Upper lobe of right lung (tissue), 1 donor: ENCODE data around the gene VRK1. TPM values are rescaled to one million over a fixed set of nuclear protein-coding genes. Genes with fewer than 3 reads are reported as not detected.
"Not testable (repeated sequence)": the region's sequence is repeated elsewhere in the genome, so short reads cannot be mapped to it uniquely, and the experiment has no call there.

ENCODE experiments used
- ATAC-seq: fragments of 200-7000 bp; cut with Tn5 transposase; one replicate; pipeline ENCODE4 v1.9.1; 2020; ENCODE audit warnings: mild to moderate bottlenecking, moderate library complexity
- DNase-seq: peaks from one replicate; pipeline ENCODE4 v3.0.0-alpha.2; 2020
- H3K27ac ChIP-seq: fragments of 200-600 bp; one replicate; pipeline ENCODE4 v1.8.0; 2022
- H3K27me3 ChIP-seq: fragments of 200-600 bp; one replicate; pipeline ENCODE4 v1.8.0; 2022; ENCODE audit warnings: mild to moderate bottlenecking
- H3K36me3 ChIP-seq: fragments of 200-600 bp; one replicate; pipeline ENCODE4 v1.8.0; 2022
- H3K4me1 ChIP-seq: fragments of 200-600 bp; one replicate; pipeline ENCODE4 v1.8.0; 2022
- H3K4me3 ChIP-seq: fragments of 200-600 bp; one replicate; pipeline ENCODE4 v1.8.0; 2022; ENCODE audit warnings: mild to moderate bottlenecking
- H3K9me3 ChIP-seq: fragments of 200-600 bp; one replicate; pipeline ENCODE4 v1.8.0; 2022
- CTCF ChIP-seq: fragments of 200-600 bp; IDR thresholded peaks from one replicate; pipeline ENCODE4 v1.8.0; 2022; ENCODE audit warnings: antibody characterized with exemption
- intact Hi-C: fragments of 100-400 bp; cut with DNase I; formaldehyde crosslinking; loops from one replicate; pipeline ENCODE4 v1.11.0; 2022
- total RNA-seq: library from RNA; stranded (reverse); fragmentation: NEBNext Ultra II Directional; extraction: Animal tissue kit (Norgen Biotek cat#: 25700); gene quantifications from one replicate; pipeline ENCODE4 v1.2.1, GENCODE V29; 2021
- donor health status: DM: no; HTN: yes; CAD: no; lungs with severe emphysema.

Gene VRK1
- total RNA-seq, 1 donor from 2014 or later, result 10.2 TPM

- no peaks in the 10 kb centered on the region for H3K27me3 ChIP-seq
- H3K36me3 ChIP-seq, result no peaks in the 10 kb centered on the region
- intact Hi-C loops, result no loop called here
- no peaks in the 10 kb centered on the region for H3K4me1 ChIP-seq
- no peak for TF ChIP-seq CTCF
- no peak for ATAC-seq
- no peaks in the 10 kb centered on the region for H3K9me3 ChIP-seq
- no peak for DNase-seq
- no peak overlapping the region for H3K27ac ChIP-seq
- H3K4me3 ChIP-seq, result no peak overlapping the region
Observed at GRCh38 chr14:96863986-96864330, 66.8 kb downstream of the VRK1 start.

- Histone ChIP-seq H3K4me3 (no peak overlapping the region), H3K27me3 (no peaks in the 10 kb centered on the region), H3K27ac (no peak overlapping the region), H3K4me1 (no peaks in the 10 kb centered on the region), H3K36me3 (no peaks in the 10 kb centered on the region), H3K9me3 (no peaks in the 10 kb centered on the region)
- ATAC-seq, result no peak
- intact Hi-C loops, result no loop called here
- TF ChIP-seq CTCF, result no peak
- no peak for DNase-seq
Observed at GRCh38 chr14:96867634-96868033, 70.5 kb downstream of the VRK1 start.

GRCh38 chr14:96874127-96874526 lies 76.9 kb downstream of the VRK1 start:
- Histone ChIP-seq H3K27me3 (no peaks in the 10 kb centered on the region), H3K4me1 (no peaks in the 10 kb centered on the region), H3K4me3 (no peak overlapping the region), H3K27ac (no peak overlapping the region), H3K36me3 (no peaks in the 10 kb centered on the region), H3K9me3 (no peaks in the 10 kb centered on the region)
- TF ChIP-seq CTCF, result no peak
- DNase-seq (no peak), ATAC-seq (no peak)
- intact Hi-C loops, result no loop called here

GRCh38 chr14:96876747-96877146 lies 79.6 kb downstream of the VRK1 start:
- Histone ChIP-seq H3K27ac (no peak overlapping the region), H3K9me3 (no peaks in the 10 kb centered on the region), H3K27me3 (no peaks in the 10 kb centered on the region), H3K36me3 (no peaks in the 10 kb centered on the region), H3K4me1 (no peaks in the 10 kb centered on the region), H3K4me3 (no peak overlapping the region)
- intact Hi-C loops, result no loop called here
- DNase-seq (no peak), ATAC-seq (no peak)
- no peak for TF ChIP-seq CTCF

- Histone ChIP-seq H3K27me3 (no peaks in the 10 kb centered on the region), H3K4me3 (no peak overlapping the region), H3K4me1 (no peaks in the 10 kb centered on the region), H3K36me3 (no peaks in the 10 kb centered on the region), H3K9me3 (no peaks in the 10 kb centered on the region), H3K27ac (no peak overlapping the region)
- DNase-seq (no peak), ATAC-seq (no peak)
- no peak for TF ChIP-seq CTCF
- intact Hi-C loops, result no loop called here
Observed at GRCh38 chr14:96881713-96882112, 84.5 kb downstream of the VRK1 start.

- H3K4me1 ChIP-seq, ATAC-seq: not testable (repeated sequence)
Observed at GRCh38 chr14:96883974-96884373, 86.8 kb downstream of the VRK1 start.

More at GRCh38 chr14:96883974-96884373, 86.8 kb downstream of the VRK1 start:
- H3K36me3 ChIP-seq, DNase-seq, H3K9me3 ChIP-seq, H3K4me3 ChIP-seq, H3K27me3 ChIP-seq, intact Hi-C loops, H3K27ac ChIP-seq: not testable (repeated sequence)
